GM19351 (cell line): ENCODE results near the gene PBRM1.

Source experiments
- ATAC-seq: cut with Tn5 transposase; IDR thresholded peaks from one replicate; pipeline ENCODE4 v1.9.1; 2021; ENCODE audit warnings: mild to moderate bottlenecking, moderate library complexity; ENCODE audit not compliant: unreplicated experiment

The PBRM1 gene

GRCh38 chr3:52525680-52526561 lies 159.8 kb downstream of the PBRM1 start:
- ATAC-seq = no peak

- ATAC-seq = no peak
These were observed 160.7 kb downstream of the PBRM1 start for GRCh38 chr3:52524752-52525679.

DNA sequence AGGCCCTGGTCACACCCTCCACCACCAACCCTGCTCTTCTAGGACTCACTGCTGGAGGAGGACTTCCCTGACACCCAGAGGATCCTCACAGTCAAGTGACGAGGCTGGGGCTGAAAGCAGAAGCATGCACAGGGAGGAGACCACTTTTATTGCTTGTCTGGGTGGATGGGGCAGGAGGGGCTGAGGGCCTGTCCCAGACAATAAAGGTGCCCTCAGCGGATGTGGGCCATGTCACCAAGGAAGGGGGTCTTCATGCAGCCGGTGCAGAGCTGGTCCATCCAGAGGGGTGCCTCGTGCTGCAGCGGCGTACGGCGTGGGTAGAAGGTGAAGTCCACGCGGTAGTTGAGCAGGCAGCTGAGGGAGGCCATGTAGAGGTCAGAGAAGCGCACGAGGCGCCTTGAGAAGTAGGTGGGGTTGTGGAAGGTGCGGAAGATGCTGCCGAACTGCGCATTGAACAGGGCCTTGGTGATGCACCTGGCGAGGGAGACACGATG lies 161.4 kb downstream of the PBRM1 start:
- ATAC-seq = no peak

- ATAC-seq = no peak
These were observed 162.1 kb downstream of the PBRM1 start for GRCh38 chr3:52523386-52524257.

GRCh38 chr3:52522651-52523251 lies 163.0 kb downstream of the PBRM1 start:
- ATAC-seq = no peak

DNA sequence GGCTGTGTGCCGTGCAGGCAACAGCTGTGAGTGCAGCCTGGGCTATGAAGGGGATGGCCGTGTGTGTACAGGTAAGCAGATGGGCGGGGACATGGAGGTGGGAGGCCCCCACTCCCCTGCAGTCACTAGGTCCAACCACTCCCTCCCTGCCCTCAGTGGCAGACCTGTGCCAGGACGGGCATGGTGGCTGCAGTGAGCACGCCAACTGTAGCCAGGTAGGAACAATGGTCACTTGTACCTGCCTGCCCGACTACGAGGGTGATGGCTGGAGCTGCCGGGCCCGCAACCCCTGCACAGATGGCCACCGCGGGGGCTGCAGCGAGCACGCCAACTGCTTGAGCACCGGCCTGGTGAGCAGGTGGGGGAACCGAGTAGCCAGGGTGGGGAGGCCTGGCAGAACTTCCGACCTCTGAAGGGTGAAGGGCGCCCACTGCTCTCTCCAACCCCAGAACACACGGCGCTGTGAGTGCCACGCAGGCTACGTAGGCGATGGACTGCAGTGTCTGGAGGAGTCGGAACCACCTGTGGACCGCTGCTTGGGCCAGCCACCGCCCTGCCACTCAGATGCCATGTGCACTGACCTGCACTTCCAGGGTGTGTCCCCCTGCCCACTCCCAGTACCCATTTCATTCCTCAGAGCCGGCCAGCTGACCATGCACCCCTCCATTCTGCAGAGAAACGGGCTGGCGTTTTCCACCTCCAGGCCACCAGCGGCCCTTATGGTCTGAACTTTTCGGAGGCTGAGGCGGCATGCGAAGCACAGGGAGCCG lies 163.6 kb downstream of the PBRM1 start:
- no peak for ATAC-seq

GRCh38 chr3:52521488-52521824 lies 164.3 kb downstream of the PBRM1 start:
- ATAC-seq = no peak

DNA sequence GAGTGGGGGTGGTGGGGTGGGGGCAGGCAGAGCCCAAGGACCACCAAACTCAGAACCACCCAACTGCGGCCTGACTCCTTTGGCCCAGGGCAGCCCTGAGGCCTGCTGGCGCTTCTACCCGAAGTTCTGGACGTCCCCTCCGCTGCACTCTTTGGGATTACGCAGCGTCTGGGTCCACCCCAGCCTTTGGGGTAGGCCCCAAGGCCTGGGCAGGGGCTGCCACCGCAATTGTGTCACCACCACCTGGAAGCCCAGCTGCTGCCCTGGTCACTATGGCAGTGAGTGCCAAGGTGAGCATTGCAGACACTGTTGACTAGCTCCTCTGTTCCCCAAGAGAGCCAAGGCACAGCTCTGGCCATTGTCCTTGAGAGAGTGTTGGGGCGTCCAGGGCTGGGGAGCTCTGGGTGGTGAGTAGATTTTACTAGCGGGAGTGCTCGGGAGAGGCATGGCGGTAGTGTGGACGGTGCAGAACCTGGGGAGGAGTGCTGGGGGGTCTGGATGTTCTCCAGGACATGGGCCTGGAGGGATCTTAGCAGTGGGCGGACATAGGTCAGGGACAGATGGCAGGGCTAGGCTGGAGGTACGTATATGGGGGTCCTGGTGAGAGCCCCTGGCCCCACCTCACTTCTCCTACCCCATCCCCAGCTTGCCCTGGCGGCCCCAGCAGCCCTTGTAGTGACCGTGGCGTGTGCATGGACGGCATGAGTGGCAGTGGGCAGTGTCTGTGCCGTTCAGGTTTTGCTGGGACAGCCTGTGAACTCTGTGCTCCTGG lies 164.8 kb downstream of the PBRM1 start:
- no peak for ATAC-seq

DNA sequence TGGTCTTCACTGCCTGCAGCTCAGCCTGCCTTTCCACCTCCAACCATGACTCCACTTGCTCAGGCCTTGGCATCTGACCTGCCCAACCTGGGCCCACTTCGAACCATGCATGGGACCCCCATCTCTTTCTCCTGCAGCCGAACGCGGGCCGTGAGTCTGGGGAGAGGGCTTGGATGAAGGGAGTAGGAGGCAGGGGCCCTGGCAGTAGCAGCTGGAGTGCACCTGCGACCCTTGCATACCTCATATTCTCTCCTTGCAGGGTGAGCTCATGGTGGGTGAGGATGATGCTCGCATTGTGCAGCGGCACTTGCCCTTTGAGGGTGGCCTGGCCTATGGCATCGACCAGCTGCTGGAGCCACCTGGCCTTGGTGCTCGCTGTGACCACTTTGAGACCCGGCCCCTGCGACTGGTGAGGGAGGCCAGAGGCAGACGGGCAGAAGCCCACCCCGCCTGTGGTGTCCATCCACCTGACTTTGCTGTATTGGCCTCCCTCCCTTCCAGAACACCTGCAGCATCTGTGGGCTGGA lies 165.5 kb downstream of the PBRM1 start:
- ATAC-seq = no peak

GRCh38 chr3:52519445-52520140 lies 166.1 kb downstream of the PBRM1 start:
- no peak for ATAC-seq

DNA sequence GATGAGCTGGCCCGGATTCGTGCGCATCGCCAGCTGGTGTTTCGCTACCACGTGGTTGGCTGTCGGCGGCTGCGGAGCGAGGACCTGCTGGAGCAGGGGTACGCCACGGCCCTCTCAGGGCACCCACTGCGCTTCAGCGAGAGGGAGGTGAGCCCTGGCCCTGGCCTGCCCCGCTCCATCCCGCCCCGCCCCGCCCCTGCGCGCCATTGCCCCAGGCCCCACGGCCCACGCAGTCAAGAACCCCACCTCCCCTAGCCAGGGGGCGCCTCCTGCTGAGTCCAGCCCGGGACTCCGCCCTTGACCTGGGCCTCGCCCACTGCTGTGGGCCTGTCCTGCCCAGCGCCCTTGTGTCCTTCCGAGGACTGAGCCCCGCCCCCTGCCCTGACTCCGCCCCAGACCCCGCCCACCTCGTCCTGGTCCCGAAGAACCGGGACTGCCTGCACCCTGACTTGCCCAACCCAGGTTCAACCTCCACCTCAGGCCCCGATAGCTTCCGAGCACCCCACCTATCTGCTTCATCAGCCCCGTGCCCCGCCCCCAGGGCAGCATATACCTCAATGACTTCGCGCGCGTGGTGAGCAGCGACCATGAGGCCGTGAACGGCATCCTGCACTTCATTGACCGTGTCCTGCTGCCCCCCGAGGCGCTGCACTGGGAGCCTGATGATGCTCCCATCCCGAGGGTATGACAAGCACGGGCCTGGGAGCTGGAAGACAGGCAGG lies 166.8 kb downstream of the PBRM1 start:
- ATAC-seq = no peak

GRCh38 chr3:52517796-52518722 lies 167.7 kb downstream of the PBRM1 start:
- ATAC-seq = no peak

GRCh38 chr3:52516509-52517195 lies 169.1 kb downstream of the PBRM1 start:
- no peak for ATAC-seq

- ATAC-seq = no peak
These were observed 170.5 kb downstream of the PBRM1 start for GRCh38 chr3:52515192-52515591.

DNA sequence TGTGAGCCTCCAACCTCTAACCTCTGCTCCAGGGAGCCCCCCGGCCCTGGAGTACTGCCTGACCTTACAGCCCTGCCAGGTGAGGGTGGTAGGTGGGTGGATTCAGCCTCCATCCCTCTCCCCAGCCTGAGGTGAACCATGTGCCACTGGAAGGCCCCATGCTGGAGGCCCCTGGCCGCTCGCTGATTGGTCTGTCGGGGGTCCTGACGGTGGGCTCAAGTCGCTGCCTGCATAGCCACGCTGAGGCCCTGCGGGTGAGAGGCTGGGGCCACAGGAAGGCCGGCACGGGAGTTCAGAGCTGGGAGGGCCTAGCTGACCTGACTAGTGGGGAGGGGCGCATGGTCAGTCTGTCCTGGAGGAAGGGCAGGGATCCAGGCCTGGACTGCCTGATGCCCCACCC lies 171.1 kb downstream of the PBRM1 start:
- ATAC-seq = no peak

- ATAC-seq = no peak
These were observed 172.4 kb downstream of the PBRM1 start for GRCh38 chr3:52513281-52513680.
